Measurements from ENCODE around the gene MLLT3. TPM values are rescaled to one million over a fixed set of nuclear protein-coding genes. Genes with fewer than 3 reads are reported as not detected.

The MLLT3 gene
- total RNA-seq, 1 donor from 2014 or later: 18.0 TPM

DNA sequence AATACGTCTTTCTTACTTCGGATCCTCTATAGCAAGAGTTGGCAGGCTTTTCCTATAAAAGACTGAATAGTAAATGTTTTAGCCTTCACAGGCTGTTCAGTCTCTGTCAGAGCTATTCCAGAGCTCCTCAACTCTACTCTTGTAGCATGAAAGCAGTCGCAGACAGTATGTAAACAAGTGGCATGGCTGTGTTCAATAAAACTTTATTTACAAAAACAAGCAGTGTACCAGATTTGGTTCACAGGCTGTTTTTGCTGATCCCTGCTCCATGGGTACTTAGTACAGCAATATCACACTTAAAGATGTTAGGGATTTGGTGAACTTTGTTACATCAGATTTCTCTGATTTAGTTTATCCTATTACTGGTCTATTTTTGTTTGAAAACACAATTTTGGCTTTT, 235.2 kb downstream of the MLLT3 start:
- ATAC-seq (no peak), DNase-seq (no peak)
- Histone ChIP-seq H3K9me3 (no peaks in the 10 kb centered on the region), H3K4me1 (peaks cover 5% of the 10 kb centered on the region), H3K4me3 (no peak overlapping the region), H3K36me3 (no peaks in the 10 kb centered on the region), H3K27ac (no peak overlapping the region), H3K27me3 (ENCODE audit: low read depth) (no peaks in the 10 kb centered on the region)
- TF ChIP-seq, protein P1, sequence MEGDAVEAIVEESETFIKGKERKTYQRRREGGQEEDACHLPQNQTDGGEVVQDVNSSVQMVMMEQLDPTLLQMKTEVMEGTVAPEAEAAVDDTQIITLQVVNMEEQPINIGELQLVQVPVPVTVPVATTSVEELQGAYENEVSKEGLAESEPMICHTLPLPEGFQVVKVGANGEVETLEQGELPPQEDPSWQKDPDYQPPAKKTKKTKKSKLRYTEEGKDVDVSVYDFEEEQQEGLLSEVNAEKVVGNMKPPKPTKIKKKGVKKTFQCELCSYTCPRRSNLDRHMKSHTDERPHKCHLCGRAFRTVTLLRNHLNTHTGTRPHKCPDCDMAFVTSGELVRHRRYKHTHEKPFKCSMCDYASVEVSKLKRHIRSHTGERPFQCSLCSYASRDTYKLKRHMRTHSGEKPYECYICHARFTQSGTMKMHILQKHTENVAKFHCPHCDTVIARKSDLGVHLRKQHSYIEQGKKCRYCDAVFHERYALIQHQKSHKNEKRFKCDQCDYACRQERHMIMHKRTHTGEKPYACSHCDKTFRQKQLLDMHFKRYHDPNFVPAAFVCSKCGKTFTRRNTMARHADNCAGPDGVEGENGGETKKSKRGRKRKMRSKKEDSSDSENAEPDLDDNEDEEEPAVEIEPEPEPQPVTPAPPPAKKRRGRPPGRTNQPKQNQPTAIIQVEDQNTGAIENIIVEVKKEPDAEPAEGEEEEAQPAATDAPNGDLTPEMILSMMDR (IDR thresholded peaks at IDR 0.05): no peak
- intact Hi-C loops (cut with DNase I): no loop called here

DNA sequence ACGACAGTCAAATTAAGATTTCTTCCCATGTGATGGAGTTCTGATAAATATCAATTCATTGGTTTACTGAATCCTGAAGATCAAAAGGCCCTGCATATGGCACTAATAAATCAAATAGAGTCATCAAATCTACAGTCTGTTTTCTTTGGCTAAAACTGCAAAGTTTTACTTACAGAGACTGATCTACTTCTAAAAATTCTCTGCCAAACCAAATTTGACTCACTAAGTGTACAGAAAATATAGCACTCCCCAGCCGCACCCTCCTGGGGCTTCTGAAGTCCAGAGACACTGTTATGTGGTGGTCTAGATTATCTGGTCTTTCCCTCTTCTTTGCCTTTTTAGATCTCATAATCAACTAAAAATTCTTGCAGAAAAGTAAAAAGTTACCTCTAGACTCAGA, 237.7 kb downstream of the MLLT3 start:
- no peaks in the 10 kb centered on the region for H3K9me3 ChIP-seq
- no peak overlapping the region for H3K4me3 ChIP-seq
- no peaks in the 10 kb centered on the region for H3K36me3 ChIP-seq
- no peaks in the 10 kb centered on the region for H3K27me3 ChIP-seq (ENCODE audit: low read depth)
- H3K27ac ChIP-seq: no peak overlapping the region
- H3K4me1 ChIP-seq: peaks cover 5% of the 10 kb centered on the region
- ATAC-seq: no peak
- intact Hi-C loops (cut with DNase I): no loop called here
- TF ChIP-seq, protein P1 (IDR thresholded peaks at IDR 0.05): no peak
- no peak for DNase-seq

DNA sequence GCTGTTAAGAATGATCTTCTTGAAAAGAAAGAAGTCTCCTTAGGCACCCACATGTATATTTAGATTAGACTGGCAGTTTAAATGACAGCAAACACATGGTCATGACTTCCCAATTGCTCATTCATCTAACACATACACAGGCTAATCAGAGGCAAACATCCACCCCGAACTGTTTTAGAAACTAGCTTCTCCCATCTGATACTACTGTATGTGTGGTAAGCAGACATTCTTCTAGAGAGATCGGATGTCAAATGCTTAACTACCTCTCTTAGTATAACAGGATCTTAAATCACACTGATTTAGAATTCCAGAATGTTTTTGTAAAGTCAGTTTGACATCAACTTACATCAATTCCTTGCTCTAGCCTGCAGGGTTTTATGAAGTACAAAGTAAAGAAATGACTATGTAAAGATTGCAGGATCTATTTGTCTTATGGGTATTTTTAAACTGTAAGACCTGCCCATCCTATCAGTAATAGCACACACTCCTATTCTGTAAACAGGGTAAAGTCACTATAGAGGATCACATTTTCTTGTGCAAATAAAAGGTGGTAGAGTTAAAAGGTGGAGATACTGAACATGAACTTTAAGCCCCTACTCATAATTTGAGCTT, 239.7 kb downstream of the MLLT3 start:
- H3K4me3 ChIP-seq: no peak overlapping the region
- no peaks in the 10 kb centered on the region for H3K27me3 ChIP-seq (ENCODE audit: low read depth)
- no peak for ATAC-seq
- no peaks in the 10 kb centered on the region for H3K9me3 ChIP-seq
- H3K4me1 ChIP-seq: peaks cover 5% of the 10 kb centered on the region
- TF ChIP-seq, protein P1 (IDR thresholded peaks at IDR 0.05): no peak
- H3K36me3 ChIP-seq: no peaks in the 10 kb centered on the region
- DNase-seq: no peak
- no peak overlapping the region for H3K27ac ChIP-seq
- intact Hi-C loops (cut with DNase I): no loop called here

DNA sequence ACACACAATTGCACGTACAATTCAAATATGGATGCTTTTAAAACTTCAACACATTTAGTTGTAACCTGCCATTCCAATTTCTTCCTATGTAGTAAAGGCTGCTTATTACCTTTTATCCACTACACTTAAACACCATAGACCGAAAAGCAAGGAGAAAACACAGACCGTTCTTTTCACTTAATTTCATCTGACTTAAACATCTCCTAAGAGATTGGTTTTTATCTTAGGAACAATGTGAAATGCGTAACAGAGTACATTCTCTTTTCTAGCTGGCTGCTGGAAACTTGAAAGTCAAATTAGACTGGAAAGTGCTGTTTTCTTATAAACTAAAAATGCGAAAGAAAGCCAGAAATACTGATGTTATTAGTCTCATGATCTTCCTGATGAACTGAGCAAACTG, 241.8 kb downstream of the MLLT3 start:
- ATAC-seq: no peak
- TF ChIP-seq, protein P1 (IDR thresholded peaks at IDR 0.05): no peak
- intact Hi-C loops (cut with DNase I): no loop called here

GRCh38 chr9:20379804-20380225, 242.5 kb downstream of the MLLT3 start:
- Histone ChIP-seq H3K36me3 (no peaks in the 10 kb centered on the region), H3K4me1 (peaks cover 5% of the 10 kb centered on the region), H3K27ac (no peak overlapping the region), H3K27me3 (ENCODE audit: low read depth) (no peaks in the 10 kb centered on the region), H3K4me3 (no peak overlapping the region), H3K9me3 (no peaks in the 10 kb centered on the region)
- no peak for ATAC-seq
- TF ChIP-seq, protein P1 (IDR thresholded peaks at IDR 0.05): no peak
- intact Hi-C loops (cut with DNase I): no loop called here
- no peak for DNase-seq

More for the DNA sequence above, 241.8 kb downstream of the MLLT3 start:
- no peak for DNase-seq
- no peak overlapping the region for H3K27ac ChIP-seq
- H3K9me3 ChIP-seq: no peaks in the 10 kb centered on the region
- H3K4me1 ChIP-seq: peaks cover 5% of the 10 kb centered on the region
- H3K36me3 ChIP-seq: no peaks in the 10 kb centered on the region
- H3K27me3 ChIP-seq (ENCODE audit: low read depth): no peaks in the 10 kb centered on the region
- no peak overlapping the region for H3K4me3 ChIP-seq

Measured in lower lobe of right lung (tissue), 2 donors.